Stimulated activated naive B cell treated with anti-CD40 and anti-IgM and Interleukin-4, amounts not matched to agents 10 μg/mL and 1 μg/mL and 100 μg/mL, for 72 hours (primary cell): ENCODE data around the gene DOCK1.
A peak's percentile ranks its signal among the peaks of the same experiment; 100 is the strongest.
"Not testable (repeated sequence)": the region's sequence is repeated elsewhere in the genome, so short reads cannot be mapped to it uniquely, and the experiment has no call there.

Source experiments
- ATAC-seq, 2 donors: fragments of 150-1000 bp; cut with Tn5 transposase; replicated peaks; 2 replicates each; pipeline ENCODE4 v1.10.0; 2021; ENCODE audit warnings: moderate library complexity in 1 of 2
- DNase-seq: peaks from one replicate; pipeline ENCODE4 v3.0.0; 2021
- H3K27ac Mint-ChIP-seq: one replicate; pipeline ENCODE4 v1.8.0; 2022; ENCODE audit warnings: mild to moderate bottlenecking, mixed read lengths
- H3K27me3 Mint-ChIP-seq, 2 donors: one replicate each; pipeline ENCODE4 v1.8.0; 2022; ENCODE audit warnings: mixed read lengths in 2 of 2
- H3K36me3 Mint-ChIP-seq, 2 donors: one replicate each; pipeline ENCODE4 v1.8.0; 2022; ENCODE audit warnings: mixed read lengths in 2 of 2, mild to moderate bottlenecking in 1 of 2
- H3K4me1 Mint-ChIP-seq, 2 donors: one replicate each; pipeline ENCODE4 v1.8.0; 2022; ENCODE audit warnings: mixed read lengths in 2 of 2, mild to moderate bottlenecking in 1 of 2
- H3K4me3 Mint-ChIP-seq, 2 donors: one replicate each; pipeline ENCODE4 v1.8.0; 2022; ENCODE audit warnings: mild to moderate bottlenecking in 2 of 2, mixed read lengths in 2 of 2, moderate library complexity in 1 of 2
- H3K9me3 Mint-ChIP-seq, 2 donors: one replicate each; pipeline ENCODE4 v1.8.0; 2022; ENCODE audit warnings: mixed read lengths in 2 of 2, mild to moderate bottlenecking in 1 of 2

DOCK1 gene

GRCh38 chr10:126924180-126924914 lies 19.1 kb downstream of the DOCK1 start:
- Mint-ChIP-seq H3K9me3 (peaks cover 5 to 9% of the 10 kb centered on the region in 2 donors), H3K4me1 (no peaks in the 10 kb centered on the region), H3K4me3 (no peak overlapping the region), H3K36me3 (no peaks in the 10 kb centered on the region), H3K27ac (peak overlapping the region; percentile 20), H3K27me3 (no peaks in the 10 kb centered on the region)
- DNase-seq (no peak), ATAC-seq (no peak)

DNA sequence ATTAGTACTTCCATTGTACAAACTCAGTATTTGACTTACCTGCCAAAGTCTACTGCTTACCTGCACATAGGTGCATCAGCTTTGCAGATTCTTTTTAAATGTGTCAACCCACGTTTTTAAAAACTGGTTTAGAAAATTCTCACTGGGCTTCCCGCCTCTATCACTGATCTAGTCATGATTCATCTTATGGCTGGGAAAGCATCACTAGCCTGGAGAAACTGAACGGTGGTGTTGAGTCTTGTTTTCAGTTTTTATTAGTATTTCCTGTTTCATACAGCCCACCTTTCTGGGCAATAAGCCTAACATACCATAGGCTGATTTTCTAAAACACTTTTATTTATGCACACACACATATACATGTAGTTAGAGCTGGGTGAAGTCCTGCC lies 19.7 kb downstream of the DOCK1 start:
- ATAC-seq: no peak
- H3K27ac Mint-ChIP-seq: no peak overlapping the region

GRCh38 chr10:126926568-126926967 lies 21.3 kb downstream of the DOCK1 start:
- DNase-seq (no peak), ATAC-seq (no peak)
- no peaks in the 10 kb centered on the region for H3K36me3 Mint-ChIP-seq
- no peak overlapping the region for H3K27ac Mint-ChIP-seq
- H3K4me3 Mint-ChIP-seq: no peak overlapping the region
- no peaks in the 10 kb centered on the region for H3K27me3 Mint-ChIP-seq
- no peaks in the 10 kb centered on the region for H3K4me1 Mint-ChIP-seq
- peaks cover 4 to 5% of the 10 kb centered on the region in 2 donors for H3K9me3 Mint-ChIP-seq

More for the DNA sequence above, 19.7 kb downstream of the DOCK1 start:
- Mint-ChIP-seq H3K4me3 (no peak overlapping the region), H3K4me1 (no peaks in the 10 kb centered on the region), H3K9me3 (peaks cover 6 to 9% of the 10 kb centered on the region in 2 donors), H3K36me3 (no peaks in the 10 kb centered on the region), H3K27me3 (no peaks in the 10 kb centered on the region)
- no peak for DNase-seq

DNA sequence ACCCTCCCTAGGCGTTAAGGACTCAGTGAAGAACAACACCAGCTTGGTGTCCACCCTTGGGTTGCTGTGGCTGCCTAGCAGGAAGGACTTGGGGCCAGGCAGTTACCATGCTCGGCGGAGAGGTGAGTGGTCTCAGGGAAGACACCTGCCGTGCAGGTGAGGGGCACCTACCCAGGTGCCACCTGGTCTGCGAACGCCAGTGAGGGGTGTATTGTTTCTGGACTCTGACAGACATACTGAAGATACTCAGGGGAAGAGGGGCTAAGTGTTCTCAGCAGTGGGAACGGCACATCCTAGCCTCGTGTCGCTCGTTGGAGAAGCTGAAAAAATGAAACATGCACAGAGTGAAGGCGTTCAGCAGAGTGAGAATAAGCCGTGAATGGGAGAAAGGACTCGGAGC lies 22.6 kb downstream of the DOCK1 start:
- H3K4me1 Mint-ChIP-seq: no peaks in the 10 kb centered on the region
- H3K4me3 Mint-ChIP-seq: no peak overlapping the region
- H3K27me3 Mint-ChIP-seq: no peaks in the 10 kb centered on the region
- no peaks in the 10 kb centered on the region for H3K36me3 Mint-ChIP-seq
- H3K27ac Mint-ChIP-seq: no peak overlapping the region
- no peak for DNase-seq
- no peak for ATAC-seq
- H3K9me3 Mint-ChIP-seq: peaks cover 4 to 5% of the 10 kb centered on the region in 2 donors

- Mint-ChIP-seq H3K4me3 (no peak overlapping the region), H3K27ac (no peak overlapping the region), H3K36me3 (no peaks in the 10 kb centered on the region), H3K4me1 (no peaks in the 10 kb centered on the region), H3K27me3 (no peaks in the 10 kb centered on the region), H3K9me3 (peaks cover 4 to 5% of the 10 kb centered on the region in 2 donors)
- DNase-seq (no peak), ATAC-seq (no peak)
These were observed 23.0 kb downstream of the DOCK1 start for GRCh38 chr10:126928274-126928673.

- Mint-ChIP-seq H3K27me3 (no peaks in the 10 kb centered on the region), H3K9me3 (peaks cover 4 to 5% of the 10 kb centered on the region in 2 donors), H3K27ac (no peak overlapping the region), H3K36me3 (no peaks in the 10 kb centered on the region), H3K4me1 (no peaks in the 10 kb centered on the region), H3K4me3 (no peak overlapping the region)
- ATAC-seq (no peak), DNase-seq (no peak)
These were observed 24.2 kb downstream of the DOCK1 start for GRCh38 chr10:126929391-126929790.

DNA sequence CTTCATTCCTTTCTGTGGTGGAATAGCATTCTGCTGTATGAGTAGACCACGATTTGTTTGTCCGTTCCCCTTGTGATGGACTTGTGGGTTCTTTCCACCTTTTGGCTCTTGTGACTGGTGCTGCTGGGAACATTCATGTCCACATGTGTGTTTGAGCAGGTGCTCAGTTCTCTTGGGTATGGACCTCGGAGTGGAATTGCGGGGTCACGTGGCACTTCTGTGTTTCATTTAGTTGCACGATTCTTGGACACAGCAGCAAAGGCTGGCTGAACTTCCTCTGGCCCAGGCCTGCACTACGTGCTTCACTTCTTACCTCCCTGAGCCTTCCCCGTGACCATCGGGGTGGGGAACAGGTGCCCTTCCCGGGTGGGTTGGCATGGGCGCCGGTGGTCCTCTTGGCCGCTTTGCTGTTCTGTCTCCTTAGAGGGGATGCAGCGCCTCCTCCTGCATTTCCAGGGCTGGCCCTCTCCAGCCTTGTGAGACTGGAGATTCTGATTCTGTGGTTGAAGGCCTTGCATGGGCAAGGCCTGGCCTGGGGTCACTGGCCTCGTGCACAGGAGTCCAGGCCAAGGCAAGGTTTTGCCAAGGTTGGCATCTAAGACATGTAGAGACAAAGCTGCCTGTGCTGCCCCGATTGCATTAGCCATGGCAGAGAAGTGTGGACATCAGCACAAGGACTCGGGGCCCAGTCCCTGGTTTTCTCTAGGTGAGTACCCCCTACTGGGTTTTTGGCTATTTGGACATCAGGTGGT lies 25.1 kb downstream of the DOCK1 start:
- Mint-ChIP-seq H3K9me3 (peaks cover 4 to 5% of the 10 kb centered on the region in 2 donors), H3K36me3 (no peaks in the 10 kb centered on the region), H3K27me3 (no peaks in the 10 kb centered on the region), H3K27ac (no peak overlapping the region), H3K4me3 (no peak overlapping the region), H3K4me1 (no peaks in the 10 kb centered on the region)
- DNase-seq (no peak), ATAC-seq (no peak)

DNA sequence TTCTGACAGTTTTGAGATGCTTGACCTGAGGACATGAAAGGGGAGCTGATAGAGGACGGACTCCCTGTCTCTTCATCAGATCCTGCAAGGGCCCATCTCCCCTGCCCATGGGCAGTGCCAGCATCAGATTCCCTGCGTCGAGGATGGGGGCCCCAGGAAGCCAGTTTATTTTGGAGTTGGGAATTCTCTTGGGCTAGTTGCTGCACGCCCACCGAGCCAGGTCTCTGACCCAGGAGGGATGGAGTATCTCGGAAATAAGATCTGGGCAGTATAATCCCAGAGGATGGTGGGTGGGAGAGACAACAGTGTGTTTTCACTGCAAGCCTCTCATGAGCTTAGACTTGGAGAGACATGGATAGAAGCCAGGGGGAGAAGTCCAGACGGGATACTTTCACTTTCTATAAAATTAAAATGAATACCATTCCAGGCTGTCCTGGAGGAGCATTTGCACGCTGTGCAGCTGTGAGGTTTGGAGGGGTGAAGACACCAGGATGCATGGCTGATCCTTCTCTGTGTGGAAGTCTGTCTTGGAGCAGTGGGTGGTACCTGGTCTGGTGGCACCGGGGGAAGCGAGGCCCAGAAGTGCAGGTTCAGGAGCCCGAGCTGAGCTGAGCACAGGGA lies 25.8 kb downstream of the DOCK1 start:
- H3K4me3 Mint-ChIP-seq: no peak overlapping the region
- no peaks in the 10 kb centered on the region for H3K27me3 Mint-ChIP-seq
- DNase-seq (no peak), ATAC-seq (no peak)
- H3K9me3 Mint-ChIP-seq: peaks cover 4 to 5% of the 10 kb centered on the region in 2 donors
- no peaks in the 10 kb centered on the region for H3K36me3 Mint-ChIP-seq
- H3K4me1 Mint-ChIP-seq: no peaks in the 10 kb centered on the region
- no peak overlapping the region for H3K27ac Mint-ChIP-seq

GRCh38 chr10:126931544-126931943 lies 26.3 kb downstream of the DOCK1 start:
- H3K4me3 Mint-ChIP-seq: no peak overlapping the region
- ATAC-seq (no peak), DNase-seq (no peak)
- no peak overlapping the region for H3K27ac Mint-ChIP-seq
- no peaks in the 10 kb centered on the region for H3K4me1 Mint-ChIP-seq
- peaks cover 2 to 5% of the 10 kb centered on the region in 2 donors for H3K9me3 Mint-ChIP-seq
- H3K27me3 Mint-ChIP-seq: no peaks in the 10 kb centered on the region
- no peaks in the 10 kb centered on the region for H3K36me3 Mint-ChIP-seq

- Mint-ChIP-seq H3K4me1 (no peaks in the 10 kb centered on the region), H3K36me3 (no peaks in the 10 kb centered on the region), H3K9me3 (peaks cover 0 to 5% of the 10 kb centered on the region in 2 donors), H3K27me3 (no peaks in the 10 kb centered on the region), H3K4me3 (no peak overlapping the region), H3K27ac (no peak overlapping the region)
- DNase-seq: no peak
- ATAC-seq: no peak
These were observed 27.3 kb downstream of the DOCK1 start for GRCh38 chr10:126932516-126932915.

- H3K36me3 Mint-ChIP-seq: no peaks in the 10 kb centered on the region
- no peaks in the 10 kb centered on the region for H3K4me1 Mint-ChIP-seq
- no peak overlapping the region for H3K4me3 Mint-ChIP-seq
- no peak for ATAC-seq
- peaks cover 0 to 2% of the 10 kb centered on the region in 2 donors for H3K9me3 Mint-ChIP-seq
- DNase-seq: no peak
- H3K27ac Mint-ChIP-seq: no peak overlapping the region
- H3K27me3 Mint-ChIP-seq: no peaks in the 10 kb centered on the region
These were observed 27.9 kb downstream of the DOCK1 start for GRCh38 chr10:126933116-126933515.

GRCh38 chr10:126935263-126935946 lies 30.2 kb downstream of the DOCK1 start:
- DNase-seq (no peak), ATAC-seq (no peak)
- Mint-ChIP-seq H3K36me3 (no peaks in the 10 kb centered on the region), H3K27me3 (no peaks in the 10 kb centered on the region), H3K9me3 (no peaks in the 10 kb centered on the region), H3K4me3 (no peak overlapping the region), H3K4me1 (no peaks in the 10 kb centered on the region), H3K27ac (no peak overlapping the region)

DNA sequence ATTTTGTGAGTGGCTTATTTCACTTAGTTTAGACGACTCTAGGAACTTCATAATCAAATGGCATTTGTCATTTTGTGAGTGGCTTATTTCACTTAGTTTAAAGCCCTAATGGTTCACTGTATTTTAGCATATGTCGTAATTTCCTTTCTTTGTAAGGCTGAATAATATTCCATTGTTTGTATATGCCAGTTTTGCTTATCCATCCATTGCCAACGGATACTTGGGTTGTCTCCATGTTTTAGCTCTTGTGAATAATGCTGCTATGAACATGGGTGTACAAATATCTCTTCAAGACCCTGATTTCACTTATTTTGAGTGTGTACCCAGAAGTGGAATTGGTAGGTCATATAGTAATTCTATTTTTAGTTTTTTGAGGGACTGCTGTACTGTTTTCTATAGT lies 31.8 kb downstream of the DOCK1 start:
- DNase-seq (no peak), ATAC-seq (no peak)
- Mint-ChIP-seq H3K9me3 (no peaks in the 10 kb centered on the region), H3K4me1 (no peaks in the 10 kb centered on the region), H3K27ac (no peak overlapping the region), H3K4me3 (no peak overlapping the region), H3K27me3 (no peaks in the 10 kb centered on the region), H3K36me3 (no peaks in the 10 kb centered on the region)

- H3K27ac Mint-ChIP-seq: not testable (repeated sequence)
These were observed 32.9 kb downstream of the DOCK1 start for GRCh38 chr10:126938121-126938520.

More at GRCh38 chr10:126938121-126938520, 32.9 kb downstream of the DOCK1 start:
- H3K4me1 Mint-ChIP-seq, DNase-seq, H3K27me3 Mint-ChIP-seq, ATAC-seq, H3K36me3 Mint-ChIP-seq, H3K4me3 Mint-ChIP-seq, H3K9me3 Mint-ChIP-seq: not testable (repeated sequence)
